ENCODE data around the gene HMGB1. TPM values are rescaled to one million over a fixed set of nuclear protein-coding genes. Genes with fewer than 3 reads are reported as not detected.
"Not testable (repeated sequence)": the region's sequence is repeated elsewhere in the genome, so short reads cannot be mapped to it uniquely, and the experiment has no call there.

Gene HMGB1
- total RNA-seq, 1 donor from 2014 or later: 183 TPM

GRCh38 chr13:30477346-30478195 is 11.8 kb upstream of the HMGB1 start:
- ATAC-seq (no peak), DNase-seq (ENCODE audit: missing footprints) (no peak)
- intact Hi-C loops (cut with DNase I): no loop called here

GRCh38 chr13:30473675-30474074 is 7.9 kb upstream of the HMGB1 start:
- no peak for DNase-seq (ENCODE audit: missing footprints)
- intact Hi-C loops (cut with DNase I): no loop called here
- ATAC-seq: no peak

- intact Hi-C loops (cut with DNase I): loop anchor here (5.0 to 10.0 kb wide), 5 partner anchors 110 to 578 kb away; no protein-coding TSS in a partner anchor
- DNase-seq (ENCODE audit: missing footprints) (no peak), ATAC-seq (no peak)
Observed at GRCh38 chr13:30466841-30467252, 1.1 kb upstream of the HMGB1 start.

GRCh38 chr13:30466358-30466714 is 600 bp upstream of the HMGB1 start:
- ATAC-seq (no peak), DNase-seq (ENCODE audit: missing footprints) (no peak)
- intact Hi-C loops (cut with DNase I): loop anchor here (5.0 to 10.0 kb wide), 5 partner anchors 111 to 578 kb away; no protein-coding TSS in a partner anchor

- no peak for ATAC-seq
- intact Hi-C loops (cut with DNase I): loop anchor here (1.0 to 10.0 kb wide), 6 partner anchors 112 to 580 kb away; no protein-coding TSS in a partner anchor
- DNase-seq (ENCODE audit: missing footprints): no peak
Observed at GRCh38 chr13:30465343-30465592, 468 bp downstream of the HMGB1 start.

GRCh38 chr13:30464496-30465342 is 1.0 kb downstream of the HMGB1 start:
- intact Hi-C loops (cut with DNase I): loop anchor here (1.0 to 10.0 kb wide), 11 partner anchors 18 to 580 kb away; partner anchors contain the start of genes UBE2L5 and USPL1
- DNase-seq (ENCODE audit: missing footprints): peak; percentile 89

GRCh38 chr13:30463787-30464495 is 1.8 kb downstream of the HMGB1 start:
- ATAC-seq (no peak), DNase-seq (ENCODE audit: missing footprints) (peak; percentile 78)
- intact Hi-C loops (cut with DNase I): loop anchor here (1.0 to 10.0 kb wide), 8 partner anchors 18 to 581 kb away; partner anchors contain the start of genes UBE2L5 and USPL1

More at GRCh38 chr13:30464496-30465342, 1.0 kb downstream of the HMGB1 start:
- ATAC-seq: peak; percentile 69

- DNase-seq (ENCODE audit: missing footprints); ATAC-seq: not testable (repeated sequence)
- intact Hi-C loops (cut with DNase I): loop anchor here (5.0 to 10.0 kb wide), 5 partner anchors 54 to 583 kb away; no protein-coding TSS in a partner anchor
Observed at GRCh38 chr13:30461279-30462066, 4.3 kb downstream of the HMGB1 start.

GRCh38 chr13:30457306-30457891 is 8.3 kb downstream of the HMGB1 start:
- ATAC-seq: no peak
- intact Hi-C loops (cut with DNase I): no loop called here
- no peak for DNase-seq (ENCODE audit: missing footprints)

- no peak for DNase-seq (ENCODE audit: missing footprints)
- intact Hi-C loops (cut with DNase I): no loop called here
- ATAC-seq: no peak
Observed at GRCh38 chr13:30456290-30456689, 9.4 kb downstream of the HMGB1 start.

- no peak for DNase-seq (ENCODE audit: missing footprints)
- intact Hi-C loops (cut with DNase I): no loop called here
- no peak for ATAC-seq
Observed at GRCh38 chr13:30454991-30455390, 10.7 kb downstream of the HMGB1 start.

- no peak for ATAC-seq
- intact Hi-C loops (cut with DNase I): no loop called here
- no peak for DNase-seq (ENCODE audit: missing footprints)
Observed at GRCh38 chr13:30453727-30454126, 12.0 kb downstream of the HMGB1 start.

- ATAC-seq; DNase-seq (ENCODE audit: missing footprints); intact Hi-C loops (cut with DNase I): not testable (repeated sequence)
Observed at GRCh38 chr13:30451476-30451875, 14.3 kb downstream of the HMGB1 start.

GRCh38 chr13:30450066-30450465 is 15.7 kb downstream of the HMGB1 start:
- intact Hi-C loops (cut with DNase I): no loop called here
- ATAC-seq: no peak
- no peak for DNase-seq (ENCODE audit: missing footprints)

- ATAC-seq: no peak
- intact Hi-C loops (cut with DNase I): no loop called here
Observed at GRCh38 chr13:30448441-30448840, 17.3 kb downstream of the HMGB1 start.

GRCh38 chr13:30446126-30446500 is 19.6 kb downstream of the HMGB1 start:
- intact Hi-C loops (cut with DNase I): loop anchor here (1.0 kb wide), 1 partner anchor 18 kb away; no protein-coding TSS in a partner anchor
- ATAC-seq: no peak
- no peak for DNase-seq (ENCODE audit: missing footprints)

More at GRCh38 chr13:30448441-30448840, 17.3 kb downstream of the HMGB1 start:
- no peak for DNase-seq (ENCODE audit: missing footprints)

- no peak for DNase-seq (ENCODE audit: missing footprints)
- intact Hi-C loops (cut with DNase I): loop anchor here (2.0 kb wide), 1 partner anchor 21 kb away; the partner anchor contains the start of gene UBE2L5
- ATAC-seq: no peak
Observed at GRCh38 chr13:30443957-30444404, 21.8 kb downstream of the HMGB1 start.

All from Right ventricle myocardium inferior (tissue), 1 donor.